Measurements from ENCODE around the gene THTPA. TPM values are rescaled to one million over a fixed set of nuclear protein-coding genes. Genes with fewer than 3 reads are reported as not detected.

THTPA gene
- total and polyA plus RNA-seq, 11 donors, result 9.1 to 30.9 (median 18.9) TPM

DNA sequence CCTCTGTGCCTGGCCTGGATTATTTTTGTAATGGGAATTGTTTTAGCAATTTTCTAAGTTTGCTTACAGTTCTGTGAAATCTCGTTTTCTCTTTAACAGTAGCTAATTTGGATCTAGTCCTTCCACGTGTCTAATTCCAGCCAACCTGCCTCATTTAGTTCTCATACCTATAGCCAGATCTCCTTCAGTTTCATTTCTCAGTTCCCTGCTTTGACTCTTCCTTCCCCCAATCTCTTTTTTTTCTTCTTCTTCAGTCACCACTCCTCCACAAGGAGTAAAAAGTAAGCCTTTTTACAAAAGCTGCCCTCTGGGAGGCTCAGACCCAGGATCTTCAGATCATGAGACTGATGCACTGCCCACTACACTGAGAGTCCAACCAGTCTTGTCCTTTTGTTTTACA, 1.4 kb downstream of the THTPA start:
- DNase-seq (no peak), ATAC-seq (no peak)
- Histone ChIP-seq H3K27me3 (no peaks in the 10 kb centered on the region), H3K4me3 (peak overlapping the region in 3 of 12 donors; percentile 79 to 100 (median 94)), H3K27ac (peak overlapping the region in 1 of 12 donors; percentile 4), H3K9me3 (no peaks in the 10 kb centered on the region), H3K36me3 (peaks cover 0 to 47% (median 17%) of the 10 kb centered on the region in 9 donors), H3K4me1 (peaks cover 0 to 29% (median 19%) of the 10 kb centered on the region in 12 donors)
- intact Hi-C loops (cut with DNase I), result loop anchor here in 2 of 10 donors (10.0 kb wide), 2 partner anchors 233 to 253 kb away; partner anchors contain the start of genes BCL2L2 (in 1 of the 2), PABPN1 (in 1 of the 2) and PPP1R3E (in 1 of the 2)
- TF ChIP-seq POLR2A (IDR thresholded peaks at IDR 0.05), result no peak
- TF ChIP-seq, protein P1, sequence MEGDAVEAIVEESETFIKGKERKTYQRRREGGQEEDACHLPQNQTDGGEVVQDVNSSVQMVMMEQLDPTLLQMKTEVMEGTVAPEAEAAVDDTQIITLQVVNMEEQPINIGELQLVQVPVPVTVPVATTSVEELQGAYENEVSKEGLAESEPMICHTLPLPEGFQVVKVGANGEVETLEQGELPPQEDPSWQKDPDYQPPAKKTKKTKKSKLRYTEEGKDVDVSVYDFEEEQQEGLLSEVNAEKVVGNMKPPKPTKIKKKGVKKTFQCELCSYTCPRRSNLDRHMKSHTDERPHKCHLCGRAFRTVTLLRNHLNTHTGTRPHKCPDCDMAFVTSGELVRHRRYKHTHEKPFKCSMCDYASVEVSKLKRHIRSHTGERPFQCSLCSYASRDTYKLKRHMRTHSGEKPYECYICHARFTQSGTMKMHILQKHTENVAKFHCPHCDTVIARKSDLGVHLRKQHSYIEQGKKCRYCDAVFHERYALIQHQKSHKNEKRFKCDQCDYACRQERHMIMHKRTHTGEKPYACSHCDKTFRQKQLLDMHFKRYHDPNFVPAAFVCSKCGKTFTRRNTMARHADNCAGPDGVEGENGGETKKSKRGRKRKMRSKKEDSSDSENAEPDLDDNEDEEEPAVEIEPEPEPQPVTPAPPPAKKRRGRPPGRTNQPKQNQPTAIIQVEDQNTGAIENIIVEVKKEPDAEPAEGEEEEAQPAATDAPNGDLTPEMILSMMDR (IDR thresholded peaks at IDR 0.05), result no peak
- 53 to 69% (median 60%) methylated on average over 2 of the region's 2 CpGs for WGBS, 4 donors

DNA sequence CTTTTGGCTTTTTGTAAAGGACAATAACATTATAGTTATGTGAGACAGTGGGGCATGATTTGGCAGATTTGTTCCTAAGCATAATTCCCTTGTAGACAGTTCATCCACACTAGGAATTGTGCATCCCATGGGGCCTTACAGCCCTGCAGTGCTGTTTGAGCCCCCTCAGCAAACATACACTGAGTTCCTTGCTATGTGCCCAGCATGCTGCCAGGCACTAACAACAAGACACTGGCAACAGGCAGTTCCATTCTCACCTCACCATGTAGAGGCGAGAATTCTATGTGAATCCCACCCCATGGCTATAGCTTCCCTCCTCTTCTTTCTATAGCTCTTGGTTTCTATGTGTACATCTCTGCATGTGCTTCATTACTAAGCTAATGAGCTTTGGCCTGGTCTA, 1.9 kb downstream of the THTPA start:
- DNase-seq (no peak), ATAC-seq (no peak)
- 94 to 100% (median 98%) methylated on average over 1 of the region's 1 CpG for WGBS, 4 donors
- TF ChIP-seq, protein P1 (IDR thresholded peaks at IDR 0.05), result no peak
- TF ChIP-seq POLR2A (IDR thresholded peaks at IDR 0.05), result no peak
- H3K9me3 ChIP-seq, result no peaks in the 10 kb centered on the region
- no peaks in the 10 kb centered on the region for H3K27me3 ChIP-seq
- H3K36me3 ChIP-seq, result peaks cover 0 to 49% (median 17%) of the 10 kb centered on the region in 9 donors
- intact Hi-C loops (cut with DNase I), result loop anchor here in 3 of 10 donors (2.0 to 10.0 kb wide), 4 partner anchors 77 to 253 kb away; partner anchors contain the start of genes BCL2L2 (in 1 of the 3), PABPN1 (in 1 of the 3) and PPP1R3E (in 1 of the 3)
- H3K4me1 ChIP-seq, result peaks cover 0 to 29% (median 19%) of the 10 kb centered on the region in 12 donors
- no peak overlapping the region for H3K4me3 ChIP-seq
- H3K27ac ChIP-seq, result no peak overlapping the region

DNA sequence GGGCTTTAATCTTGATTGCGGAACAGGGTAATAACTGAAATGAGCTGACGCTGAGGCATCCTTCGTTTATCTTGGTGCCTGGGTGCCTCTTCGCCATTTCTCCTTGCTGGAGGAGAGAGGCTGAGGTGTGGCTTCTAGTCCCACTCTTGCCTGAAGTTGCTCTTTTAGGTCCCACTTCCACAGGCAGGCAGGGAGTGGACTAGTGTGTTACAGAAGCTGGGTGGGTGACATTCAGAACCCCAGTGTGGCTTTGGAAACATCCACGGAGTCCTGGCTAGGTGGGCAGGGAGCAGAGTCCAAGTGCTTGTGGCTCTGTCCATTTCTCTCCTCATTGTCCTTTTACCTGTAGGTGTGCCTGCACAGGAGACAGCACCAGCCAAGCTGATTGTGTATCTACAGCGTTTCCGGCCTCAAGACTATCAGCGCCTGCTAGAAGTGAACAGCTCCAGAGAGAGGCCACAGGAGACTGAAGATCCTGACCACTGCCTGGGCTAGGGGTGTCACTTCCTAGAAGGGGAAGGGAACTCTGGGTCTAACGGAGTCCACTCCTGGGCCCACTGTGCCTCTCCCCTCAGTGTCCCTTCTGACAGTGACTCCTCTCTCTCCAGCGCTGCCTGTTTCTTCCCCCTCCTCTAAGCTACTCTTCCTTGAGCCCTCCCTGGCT, 2.4 kb downstream of the THTPA start:
- no peak overlapping the region for H3K4me3 ChIP-seq
- peaks cover 0 to 55% (median 17%) of the 10 kb centered on the region in 9 donors for H3K36me3 ChIP-seq
- H3K9me3 ChIP-seq, result no peaks in the 10 kb centered on the region
- TF ChIP-seq, protein P1 (IDR thresholded peaks at IDR 0.05), result no peak
- TF ChIP-seq POLR2A (IDR thresholded peaks at IDR 0.05), result no peak
- WGBS, 4 donors, result 82 to 88% (median 86%) methylated on average over 9 to 10 of the region's 10 CpGs
- intact Hi-C loops (cut with DNase I), result loop anchor here in 4 of 10 donors (1.0 to 10.0 kb wide), 5 partner anchors 78 to 254 kb away; partner anchors contain the start of genes BCL2L2 (in 1 of the 4), PABPN1 (in 1 of the 4) and PPP1R3E (in 1 of the 4)
- H3K27ac ChIP-seq, result no peak overlapping the region
- ATAC-seq (no peak), DNase-seq (no peak)
- H3K4me1 ChIP-seq, result peaks cover 0 to 31% (median 19%) of the 10 kb centered on the region in 12 donors
- no peaks in the 10 kb centered on the region for H3K27me3 ChIP-seq
